Measurements from ENCODE around the gene TNFAIP3.

Gene TNFAIP3

GRCh38 chr6:137926207-137926731 lies 59.2 kb downstream of the TNFAIP3 start:
- H3K9ac ChIP-seq: peak overlapping the region; percentile 81
- peak overlapping the region; percentile 94 for H3K27ac ChIP-seq
- H3K9me3 ChIP-seq: peaks cover 6% of the 10 kb centered on the region; the same call in 1 of the 2 replicates
- peaks cover 87% of the 10 kb centered on the region for H3K4me1 ChIP-seq
- peak overlapping the region; percentile 45 for H3K4me3 ChIP-seq
- H3K4me2 ChIP-seq: peak overlapping the region; percentile 89
- H4K20me1 ChIP-seq: no peaks in the 10 kb centered on the region
- no peak for TF ChIP-seq Cebpa-rat (IDR thresholded peaks at IDR 0.05)
- H3K27me3 ChIP-seq: no peaks in the 10 kb centered on the region
- no peaks in the 10 kb centered on the region for H3K36me3 ChIP-seq

DNA sequence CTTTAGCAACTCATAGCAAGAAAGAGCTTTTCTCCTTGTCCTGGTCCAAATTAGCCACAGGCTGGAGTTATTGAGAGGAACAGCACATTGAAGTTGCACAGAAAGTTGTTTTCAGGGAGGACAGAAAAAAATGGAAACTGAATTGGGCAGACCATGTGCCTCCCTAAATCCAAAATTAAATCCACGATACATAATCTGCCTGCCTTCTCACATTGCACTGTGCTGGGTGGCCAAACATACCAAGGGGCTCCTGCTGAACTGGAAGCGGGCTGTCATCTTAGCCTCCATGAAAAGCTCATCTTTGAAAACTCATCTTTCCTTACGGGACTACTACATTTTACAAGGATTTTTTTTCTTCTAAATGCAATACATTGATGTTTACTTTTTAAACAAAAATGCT lies 59.9 kb downstream of the TNFAIP3 start:
- Histone ChIP-seq H3K27ac (peak overlapping the region; percentile 94), H3K4me1 (peaks cover 87% of the 10 kb centered on the region), H3K9me3 (peaks cover 13% of the 10 kb centered on the region), H3K4me2 (peak overlapping the region; percentile 89), H3K27me3 (no peaks in the 10 kb centered on the region), H4K20me1 (no peaks in the 10 kb centered on the region), H3K4me3 (peak overlapping the region; percentile 34; the same call in 1 of the 2 replicates), H3K36me3 (no peaks in the 10 kb centered on the region), H3K9ac (peak overlapping the region; percentile 81)
- TF ChIP-seq Cebpa-rat (IDR thresholded peaks at IDR 0.05): no peak

GRCh38 chr6:137927777-137928218 lies 60.7 kb downstream of the TNFAIP3 start:
- Histone ChIP-seq H3K27me3 (no peaks in the 10 kb centered on the region), H3K9me3 (peaks cover 15% of the 10 kb centered on the region), H3K4me3 (peak overlapping the region; percentile 34; the same call in 1 of the 2 replicates), H3K27ac (peak overlapping the region; percentile 94), H3K4me1 (peaks cover 87% of the 10 kb centered on the region), H4K20me1 (no peaks in the 10 kb centered on the region), H3K9ac (peak overlapping the region; percentile 81), H3K4me2 (peak overlapping the region; percentile 89), H3K36me3 (no peaks in the 10 kb centered on the region)
- no peak for TF ChIP-seq Cebpa-rat (IDR thresholded peaks at IDR 0.05)

DNA sequence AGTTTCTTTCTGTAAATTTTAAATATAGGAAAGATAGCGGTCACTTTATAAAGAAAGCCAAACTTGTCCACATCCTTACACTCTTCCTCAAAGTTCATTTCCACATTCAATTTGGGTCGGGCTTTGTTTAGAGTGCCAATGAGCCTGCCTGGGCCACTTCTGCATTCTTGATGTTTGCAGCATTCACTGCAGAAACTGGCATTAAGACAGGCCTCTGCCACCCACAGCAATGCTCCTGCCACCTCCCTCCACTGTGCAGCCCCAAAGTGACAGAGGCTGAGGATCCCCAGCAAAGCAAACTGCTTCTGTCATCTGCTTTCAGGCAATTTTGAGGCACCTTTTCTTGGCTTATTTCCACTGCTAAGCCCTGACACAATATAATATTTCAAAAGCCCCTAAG lies 61.2 kb downstream of the TNFAIP3 start:
- Histone ChIP-seq H3K9me3 (peaks cover 15% of the 10 kb centered on the region), H3K9ac (peak overlapping the region; percentile 81), H3K4me2 (peak overlapping the region; percentile 89), H4K20me1 (no peaks in the 10 kb centered on the region), H3K27ac (peak overlapping the region; percentile 94), H3K27me3 (no peaks in the 10 kb centered on the region), H3K36me3 (no peaks in the 10 kb centered on the region), H3K4me1 (peaks cover 85% of the 10 kb centered on the region), H3K4me3 (peak overlapping the region; percentile 17; the same call in 1 of the 2 replicates)
- TF ChIP-seq Cebpa-rat (IDR thresholded peaks at IDR 0.05): no peak

GRCh38 chr6:137931849-137932465 lies 64.9 kb downstream of the TNFAIP3 start:
- H3K4me1 ChIP-seq: peaks cover 59% of the 10 kb centered on the region
- H4K20me1 ChIP-seq: no peaks in the 10 kb centered on the region
- no peak overlapping the region for H3K4me3 ChIP-seq
- H3K27ac ChIP-seq: peak overlapping the region; percentile 65
- H3K27me3 ChIP-seq: no peaks in the 10 kb centered on the region
- no peaks in the 10 kb centered on the region for H3K36me3 ChIP-seq
- 0 out of 2 replicates have a peak overlapping the region, but pooled peaks have one; percentile 13 for H3K4me2 ChIP-seq
- H3K9ac ChIP-seq: no peak overlapping the region
- no peak for TF ChIP-seq Cebpa-rat (IDR thresholded peaks at IDR 0.05)
- H3K9me3 ChIP-seq: peaks cover 39% of the 10 kb centered on the region

Measured in BLaER1 (cell line).